Ishikawa (cell line): Measurements from ENCODE around the gene TSPAN5.

ENCODE experiments used
- CEBPB ChIP-seq: IDR thresholded peaks from 2 replicates; pipeline ENCODE4 v1.6.1; 2012
- CREB1 ChIP-seq: IDR thresholded peaks from 2 replicates; pipeline ENCODE4 v1.6.1; 2012; ENCODE audit warnings: low read depth
- EGR1 ChIP-seq: IDR thresholded peaks from 2 replicates; pipeline ENCODE4 v1.6.1; 2012
- EP300 ChIP-seq: IDR thresholded peaks from 2 replicates; pipeline ENCODE4 v1.6.1; 2012; ENCODE audit warnings: borderline replicate concordance
- FOXM1 ChIP-seq: IDR thresholded peaks from 2 replicates; pipeline ENCODE4 v1.6.1; 2012; ENCODE audit warnings: low read depth, borderline replicate concordance
- MAX ChIP-seq: IDR thresholded peaks from 2 replicates; pipeline ENCODE4 v1.6.1; 2012
- NFIC ChIP-seq: IDR thresholded peaks from 2 replicates; pipeline ENCODE4 v1.6.1; 2012
- RAD21 ChIP-seq: IDR thresholded peaks from 2 replicates; pipeline ENCODE4 v1.6.1; 2012; ENCODE audit warnings: low read depth
- REST ChIP-seq: IDR thresholded peaks from 2 replicates; pipeline ENCODE4 v1.6.1; 2012; ENCODE audit warnings: low read depth, mild to moderate bottlenecking
- TAF1 ChIP-seq: IDR thresholded peaks from 2 replicates; pipeline ENCODE4 v1.6.1; 2012; ENCODE audit warnings: low read depth, mild to moderate bottlenecking
- TCF12 ChIP-seq: IDR thresholded peaks from 2 replicates; pipeline ENCODE4 v1.6.1; 2012; ENCODE audit warnings: low read depth
- TEAD4 ChIP-seq: IDR thresholded peaks from 2 replicates; pipeline ENCODE4 v1.6.1; 2012
- USF1 ChIP-seq: IDR thresholded peaks from 2 replicates; pipeline ENCODE4 v1.6.1; 2012
- YY1 ChIP-seq: IDR thresholded peaks from 2 replicates; pipeline ENCODE4 v1.6.1; 2012; ENCODE audit warnings: low read depth
- ZBTB7A ChIP-seq: IDR thresholded peaks from 2 replicates; pipeline ENCODE4 v1.6.1; 2012; ENCODE audit warnings: low read depth

Gene TSPAN5

GRCh38 chr4:98485816-98486345 lies 172.5 kb downstream of the TSPAN5 start:
- TF ChIP-seq CREB1 (no peak), TCF12 (no peak), FOXM1 (no peak), ZBTB7A (no peak), USF1 (no peak), CEBPB (no peak), REST (no peak), EGR1 (no peak), MAX (no peak), NFIC (no peak), TEAD4 (no peak), RAD21 (no peak), TAF1 (no peak), YY1 (no peak), EP300 (no peak)

GRCh38 chr4:98484031-98484430 lies 174.4 kb downstream of the TSPAN5 start:
- TF ChIP-seq YY1 (no peak), ZBTB7A (no peak), RAD21 (no peak), REST (no peak), MAX (no peak), USF1 (no peak), CEBPB (no peak), TEAD4 (no peak), EP300 (no peak), FOXM1 (no peak), TAF1 (no peak), EGR1 (no peak), NFIC (no peak), TCF12 (no peak)

- TF ChIP-seq TCF12, result no peak
- no peak for TF ChIP-seq MAX
- TF ChIP-seq FOXM1, result no peak
- no peak for TF ChIP-seq EGR1
- TF ChIP-seq CREB1, result no peak
- TF ChIP-seq REST, result no peak
- TF ChIP-seq USF1, result no peak
- TF ChIP-seq TAF1, result no peak
- no peak for TF ChIP-seq NFIC
- TF ChIP-seq ZBTB7A, result no peak
- TF ChIP-seq RAD21, result no peak
- no peak for TF ChIP-seq CEBPB
- no peak for TF ChIP-seq TEAD4
- TF ChIP-seq YY1, result no peak
Observed at GRCh38 chr4:98482847-98483806, 175.3 kb downstream of the TSPAN5 start.
